Body of pancreas (tissue), 4 donors: ENCODE results near the gene ROR1. TPM values are rescaled to one million over a fixed set of nuclear protein-coding genes. Genes with fewer than 3 reads are reported as not detected.

ENCODE experiments used
- ATAC-seq: fragments of 150-250 bp; one replicate; pipeline ENCODE4 v1.9.1; 2016
- DNase-seq, 4 donors: peaks; one replicate each; pipeline ENCODE4 v3.0.0-alpha.2; 2019
- H3K27ac ChIP-seq, 4 donors: fragments of 200-600 bp; sonication (generic); 1 replicate in 3 of 4; 2 replicates in 1 of 4; pipeline versions ENCODE4 v1.5.1 to v1.6.1; 2016 to 2019; ENCODE audit warnings: mild to moderate bottlenecking in 1 of 4, mixed read lengths in 1 of 4, moderate library complexity in 1 of 4
- H3K27me3 ChIP-seq, 2 donors: fragments of 200-600 bp; sonication (generic); one replicate each; pipeline ENCODE4 v1.6.0; 2016; ENCODE audit warnings: mild to moderate bottlenecking in 1 of 2
- H3K36me3 ChIP-seq, 2 donors: fragments of 200-600 bp; sonication (generic); replicated peaks in 1 of 2; 2 replicates each; pipeline ENCODE4 v1.5.1; 2016; ENCODE audit warnings: low read depth in 2 of 2; ENCODE audit not compliant: insufficient read depth in 1 of 2
- H3K4me1 ChIP-seq: fragments of 200-600 bp; sonication (generic); one replicate; pipeline ENCODE4 v1.6.0; 2016
- H3K4me3 ChIP-seq, 2 donors: fragments of 200-600 bp; sonication (generic); 1 replicate in 1 of 2; 2 replicates in 1 of 2; pipeline ENCODE4 v1.5.1; 2016 to 2019
- H3K9me3 ChIP-seq, 3 donors: fragments of 200-600 bp; sonication (generic); 1 replicate in 2 of 3; 2 replicates in 1 of 3; pipeline ENCODE4 v1.5.1; 2016
- POLR2A ChIP-seq, 3 donors: fragments of 450-650 bp; IDR thresholded peaks; one replicate each; pipeline ENCODE4 v1.6.1; 2016; ENCODE audit warnings: antibody characterized with exemption in 3 of 3, mild to moderate bottlenecking in 2 of 3
- WGBS, 2 donors: methylation state at CpG; one replicate each; pipeline ENCODE4 v1.1.5; 2017; 5-methylcytosine and 5-hydroxymethylcytosine counted together
- intact Hi-C: fragments of 100-400 bp; cut with DNase I; formaldehyde crosslinking; loops from one replicate; pipeline ENCODE4 v1.15.1; 2023
- total RNA-seq, 2 donors: library from RNA; depleted of rRNA; stranded (reverse); fragments of >200 nt; gene quantifications; one replicate each; pipeline ENCODE4 v1.1.0, GENCODE V29; 2016
- TF ChIP-seq, protein P1 (sequence below), 7 experiments: fragments of 450-650 bp in 4 of 7; fragments of 200-600 bp in 3 of 7; sonication (generic) in 3 of 7; IDR thresholded peaks; one replicate each; pipeline ENCODE4 v1.5.1; 2016 to 2019; ENCODE audit warnings: antibody characterized with exemption in 7 of 7

The ROR1 gene
- total RNA-seq, 2 donors from 2014 or later, result 26.7 to 56.0 TPM

DNA sequence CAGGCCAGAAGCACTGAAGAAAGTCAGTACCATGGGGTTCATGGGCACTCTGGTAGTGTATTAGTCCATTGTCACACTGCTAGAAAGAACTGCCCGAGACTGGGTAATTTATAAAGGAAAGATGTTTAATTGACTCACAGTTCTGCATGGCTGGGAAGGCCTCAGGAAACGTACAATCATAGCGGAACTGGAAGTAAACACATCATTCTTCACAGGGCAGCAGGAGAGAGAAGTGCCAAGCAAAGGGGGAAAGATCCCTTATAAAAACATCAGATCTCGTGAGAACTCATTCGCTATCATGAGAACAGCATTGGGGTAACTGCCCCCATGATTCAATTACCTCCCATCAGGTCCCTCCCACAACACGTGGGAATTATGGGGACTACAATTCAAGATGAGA is 20.2 kb upstream of the ROR1 start:
- 62 to 70% methylated on average over 6 of the region's 6 CpGs for WGBS, 2 donors
- no peak for DNase-seq
- H3K36me3 ChIP-seq, result no peaks in the 10 kb centered on the region
- H3K9me3 ChIP-seq, result no peaks in the 10 kb centered on the region
- H3K4me3 ChIP-seq, result no peak overlapping the region
- no peaks in the 10 kb centered on the region for H3K4me1 ChIP-seq
- H3K27ac ChIP-seq, result no peak overlapping the region
- no peak for TF ChIP-seq POLR2A (IDR thresholded peaks at IDR 0.05)
- TF ChIP-seq, protein P1, sequence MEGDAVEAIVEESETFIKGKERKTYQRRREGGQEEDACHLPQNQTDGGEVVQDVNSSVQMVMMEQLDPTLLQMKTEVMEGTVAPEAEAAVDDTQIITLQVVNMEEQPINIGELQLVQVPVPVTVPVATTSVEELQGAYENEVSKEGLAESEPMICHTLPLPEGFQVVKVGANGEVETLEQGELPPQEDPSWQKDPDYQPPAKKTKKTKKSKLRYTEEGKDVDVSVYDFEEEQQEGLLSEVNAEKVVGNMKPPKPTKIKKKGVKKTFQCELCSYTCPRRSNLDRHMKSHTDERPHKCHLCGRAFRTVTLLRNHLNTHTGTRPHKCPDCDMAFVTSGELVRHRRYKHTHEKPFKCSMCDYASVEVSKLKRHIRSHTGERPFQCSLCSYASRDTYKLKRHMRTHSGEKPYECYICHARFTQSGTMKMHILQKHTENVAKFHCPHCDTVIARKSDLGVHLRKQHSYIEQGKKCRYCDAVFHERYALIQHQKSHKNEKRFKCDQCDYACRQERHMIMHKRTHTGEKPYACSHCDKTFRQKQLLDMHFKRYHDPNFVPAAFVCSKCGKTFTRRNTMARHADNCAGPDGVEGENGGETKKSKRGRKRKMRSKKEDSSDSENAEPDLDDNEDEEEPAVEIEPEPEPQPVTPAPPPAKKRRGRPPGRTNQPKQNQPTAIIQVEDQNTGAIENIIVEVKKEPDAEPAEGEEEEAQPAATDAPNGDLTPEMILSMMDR (IDR thresholded peaks at IDR 0.05), result no peak
- ATAC-seq, result no peak
- intact Hi-C loops, result no loop called here
- H3K27me3 ChIP-seq, result no peaks in the 10 kb centered on the region

DNA sequence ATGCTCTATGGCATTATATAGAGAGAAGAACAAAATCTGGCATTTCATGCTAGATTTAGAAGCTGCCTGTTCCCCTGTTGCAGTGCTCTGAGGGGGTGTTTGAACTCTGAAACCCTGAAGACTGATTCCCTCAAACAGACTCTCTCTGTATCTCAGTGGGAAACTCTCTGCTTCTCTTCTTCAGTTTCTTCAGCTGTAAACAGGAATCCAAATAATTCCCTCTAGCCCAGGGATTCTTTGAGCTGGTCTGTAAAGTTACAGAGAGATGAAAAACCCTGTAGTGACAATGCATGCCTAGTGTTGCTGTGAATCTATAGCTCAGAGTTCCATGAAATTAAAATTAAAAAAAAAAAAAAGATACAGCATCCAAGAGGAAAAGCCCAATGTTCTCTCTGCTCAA is 17.0 kb upstream of the ROR1 start:
- intact Hi-C loops, result no loop called here
- Histone ChIP-seq H3K4me3 (no peak overlapping the region), H3K27me3 (no peaks in the 10 kb centered on the region), H3K27ac (no peak overlapping the region), H3K36me3 (no peaks in the 10 kb centered on the region), H3K4me1 (peaks cover 6% of the 10 kb centered on the region), H3K9me3 (no peaks in the 10 kb centered on the region)
- ATAC-seq (no peak), DNase-seq (no peak)
- TF ChIP-seq POLR2A (IDR thresholded peaks at IDR 0.05), result no peak
- TF ChIP-seq, protein P1 (IDR thresholded peaks at IDR 0.05), result no peak

DNA sequence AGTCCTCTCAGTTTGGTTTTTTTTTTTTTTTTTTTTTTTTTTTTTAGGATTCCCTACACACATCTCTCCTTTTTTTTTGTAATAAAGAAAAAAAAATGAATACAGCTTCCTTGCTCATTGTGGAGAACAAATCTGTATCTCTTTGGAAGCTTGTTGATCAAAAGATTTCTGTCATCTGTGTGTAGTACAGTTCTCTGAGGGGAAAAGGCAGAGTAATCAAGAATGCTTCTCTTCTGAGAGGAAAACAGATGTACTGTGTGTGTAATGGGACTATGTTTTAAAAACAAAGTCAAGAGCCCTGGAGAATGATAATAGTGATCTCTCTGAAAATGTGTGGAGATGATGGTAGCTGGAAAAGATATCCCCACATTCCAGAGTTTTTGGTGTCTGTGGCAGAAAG is 16.5 kb upstream of the ROR1 start:
- intact Hi-C loops, result no loop called here
- DNase-seq (no peak), ATAC-seq (no peak)
- Histone ChIP-seq H3K4me3 (no peak overlapping the region), H3K4me1 (peaks cover 6% of the 10 kb centered on the region), H3K27ac (no peak overlapping the region), H3K27me3 (no peaks in the 10 kb centered on the region), H3K36me3 (no peaks in the 10 kb centered on the region), H3K9me3 (no peaks in the 10 kb centered on the region)
- TF ChIP-seq POLR2A (IDR thresholded peaks at IDR 0.05), result no peak
- TF ChIP-seq, protein P1 (IDR thresholded peaks at IDR 0.05), result no peak

DNA sequence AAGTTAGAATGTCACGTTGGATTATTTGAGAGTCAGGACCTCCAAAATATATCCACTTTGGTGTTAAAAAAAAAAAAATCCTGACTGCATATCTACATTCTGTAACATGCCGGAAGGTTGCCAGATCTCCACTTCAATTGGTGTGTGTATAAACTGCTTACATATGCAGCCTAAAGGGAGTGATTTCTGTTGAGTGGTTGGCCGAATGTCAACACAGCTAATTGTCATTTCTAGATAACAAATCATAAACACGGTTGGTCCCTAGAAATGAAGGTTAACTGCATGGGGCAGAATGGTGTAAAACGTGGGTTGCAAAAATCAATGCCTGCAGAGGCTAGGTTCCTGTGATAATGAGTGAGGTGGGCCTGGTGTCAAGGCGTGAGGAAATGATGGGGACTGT is 15.0 kb upstream of the ROR1 start:
- WGBS, 2 donors, result 29 to 34% methylated on average over 6 of the region's 6 CpGs
- Histone ChIP-seq H3K4me1 (peaks cover 6% of the 10 kb centered on the region), H3K36me3 (no peaks in the 10 kb centered on the region), H3K9me3 (no peaks in the 10 kb centered on the region), H3K27ac (no peak overlapping the region), H3K4me3 (no peak overlapping the region), H3K27me3 (no peaks in the 10 kb centered on the region)
- ATAC-seq, result no peak
- peak in 3 of 4 donors; percentile 35 to 56 (median 46) for DNase-seq
- TF ChIP-seq, protein P1 (IDR thresholded peaks at IDR 0.05), result no peak
- TF ChIP-seq POLR2A (IDR thresholded peaks at IDR 0.05), result no peak
- intact Hi-C loops, result no loop called here

DNA sequence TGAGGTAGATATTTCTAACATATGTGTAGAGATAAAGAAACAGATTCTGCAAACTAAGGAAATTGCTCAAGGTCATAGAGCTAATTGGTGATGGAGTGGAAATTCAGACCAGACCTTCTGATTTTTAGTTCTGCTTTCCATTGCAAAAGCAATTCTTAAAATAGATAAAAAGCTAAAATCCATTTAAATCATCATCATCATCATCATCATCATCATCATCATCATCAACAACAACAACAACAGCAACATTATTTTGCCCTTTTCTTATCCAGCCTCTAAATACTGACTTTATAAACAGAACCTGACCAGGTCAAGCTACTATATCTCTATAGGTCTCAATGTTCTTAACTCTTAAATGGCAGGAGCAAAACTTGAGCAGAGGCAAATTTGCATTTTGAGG is 14.0 kb upstream of the ROR1 start:
- no peaks in the 10 kb centered on the region for H3K9me3 ChIP-seq
- intact Hi-C loops, result no loop called here
- no peak overlapping the region for H3K27ac ChIP-seq
- no peaks in the 10 kb centered on the region for H3K36me3 ChIP-seq
- no peaks in the 10 kb centered on the region for H3K27me3 ChIP-seq
- TF ChIP-seq, protein P1 (IDR thresholded peaks at IDR 0.05), result no peak
- no peak for TF ChIP-seq POLR2A (IDR thresholded peaks at IDR 0.05)
- peaks cover 6% of the 10 kb centered on the region for H3K4me1 ChIP-seq
- ATAC-seq, result no peak
- no peak for DNase-seq
- no peak overlapping the region for H3K4me3 ChIP-seq
